Measurements from ENCODE around the gene DOCK9. TPM values are rescaled to one million over a fixed set of nuclear protein-coding genes. Genes with fewer than 3 reads are reported as not detected.

DOCK9 gene
- total and polyA plus RNA-seq, 2 donors (not counting 1 experiment from before 2014, with no cell fraction given), result 18.2 TPM

DNA sequence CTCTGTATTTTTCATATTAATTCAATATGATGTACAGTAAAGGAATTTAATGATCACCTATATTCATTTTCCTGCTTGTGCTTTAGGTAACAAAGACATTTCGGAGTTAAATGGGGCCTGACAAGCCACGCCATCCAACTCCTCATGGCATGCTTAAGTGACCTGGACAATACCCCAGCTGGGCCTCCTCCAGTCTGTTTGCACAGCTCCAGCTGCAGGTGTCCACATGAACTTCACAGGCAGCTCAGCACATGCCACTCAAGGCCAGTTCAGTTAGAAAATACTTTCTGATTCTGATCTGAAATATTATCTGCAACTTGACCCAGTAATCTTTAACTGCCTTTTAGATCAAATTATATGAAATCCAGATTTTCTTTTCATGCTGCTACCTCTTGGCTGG is 135.8 kb downstream of the DOCK9 start:
- Histone ChIP-seq H3K4me1 (ENCODE audit: control insufficient read depth, extremely low read depth, insufficient read depth, low read length) (no peaks in the 10 kb centered on the region), H3K27ac (ENCODE audit: insufficient read depth, low read length) (no peak overlapping the region), H3K9ac (ENCODE audit: insufficient read depth, low read length) (no peak overlapping the region), H3K4me2 (ENCODE audit: extremely low read depth, insufficient read depth, low read length) (no peak overlapping the region), H3K79me2 (ENCODE audit: control insufficient read depth, insufficient read depth, low read length) (no peaks in the 10 kb centered on the region), H3K36me3 (ENCODE audit: control insufficient read depth, insufficient read depth, low read length) (no peaks in the 10 kb centered on the region), H3K4me3 (replicated peaks in 1 of 4; ENCODE audit: control extremely low read depth in 1 of 4, insufficient read depth in 1 of 4, low read depth in 3 of 4, low read length in 4 of 4) (no peak overlapping the region), H4K20me1 (ENCODE audit: control insufficient read depth, extremely low read depth, insufficient read depth, low read length) (no peaks in the 10 kb centered on the region), H3K9me3 (ENCODE audit: control insufficient read depth, insufficient read depth, low read depth, low read length) (no peaks in the 10 kb centered on the region), H2AFZ (ENCODE audit: low read length) (no peak overlapping the region), H3K27me3 (ENCODE audit: control insufficient read depth, insufficient read depth, low read length) (no peaks in the 10 kb centered on the region)
- TF ChIP-seq EZH2 (IDR thresholded peaks at IDR 0.05; ENCODE audit: low read length, missing control alignments), result no peak
- TF ChIP-seq, protein P1, sequence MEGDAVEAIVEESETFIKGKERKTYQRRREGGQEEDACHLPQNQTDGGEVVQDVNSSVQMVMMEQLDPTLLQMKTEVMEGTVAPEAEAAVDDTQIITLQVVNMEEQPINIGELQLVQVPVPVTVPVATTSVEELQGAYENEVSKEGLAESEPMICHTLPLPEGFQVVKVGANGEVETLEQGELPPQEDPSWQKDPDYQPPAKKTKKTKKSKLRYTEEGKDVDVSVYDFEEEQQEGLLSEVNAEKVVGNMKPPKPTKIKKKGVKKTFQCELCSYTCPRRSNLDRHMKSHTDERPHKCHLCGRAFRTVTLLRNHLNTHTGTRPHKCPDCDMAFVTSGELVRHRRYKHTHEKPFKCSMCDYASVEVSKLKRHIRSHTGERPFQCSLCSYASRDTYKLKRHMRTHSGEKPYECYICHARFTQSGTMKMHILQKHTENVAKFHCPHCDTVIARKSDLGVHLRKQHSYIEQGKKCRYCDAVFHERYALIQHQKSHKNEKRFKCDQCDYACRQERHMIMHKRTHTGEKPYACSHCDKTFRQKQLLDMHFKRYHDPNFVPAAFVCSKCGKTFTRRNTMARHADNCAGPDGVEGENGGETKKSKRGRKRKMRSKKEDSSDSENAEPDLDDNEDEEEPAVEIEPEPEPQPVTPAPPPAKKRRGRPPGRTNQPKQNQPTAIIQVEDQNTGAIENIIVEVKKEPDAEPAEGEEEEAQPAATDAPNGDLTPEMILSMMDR (conservative IDR thresholded peaks at IDR 0.05 in 1 of 2, IDR thresholded peaks at IDR 0.05 in 1 of 2; ENCODE audit: low read depth in 1 of 2, low read length in 2 of 2), result no peak
- DNase-seq (ENCODE audit: low read depth in 2 of 2), result no peak

- no peak overlapping the region for H2AFZ ChIP-seq (ENCODE audit: low read length)
- H3K36me3 ChIP-seq (ENCODE audit: control insufficient read depth, insufficient read depth, low read length), result no peaks in the 10 kb centered on the region
- TF ChIP-seq, protein P1 (conservative IDR thresholded peaks at IDR 0.05 in 1 of 2, IDR thresholded peaks at IDR 0.05 in 1 of 2; ENCODE audit: low read depth in 1 of 2, low read length in 2 of 2), result peak; percentile 94 to 95
- TF ChIP-seq EZH2 (IDR thresholded peaks at IDR 0.05; ENCODE audit: low read length, missing control alignments), result no peak
- no peak overlapping the region for H3K4me3 ChIP-seq (replicated peaks in 1 of 4; ENCODE audit: control extremely low read depth in 1 of 4, insufficient read depth in 1 of 4, low read depth in 3 of 4, low read length in 4 of 4)
- H3K9me3 ChIP-seq (ENCODE audit: control insufficient read depth, insufficient read depth, low read depth, low read length), result no peaks in the 10 kb centered on the region
- H3K4me1 ChIP-seq (ENCODE audit: control insufficient read depth, extremely low read depth, insufficient read depth, low read length), result no peaks in the 10 kb centered on the region
- H3K27ac ChIP-seq (ENCODE audit: insufficient read depth, low read length), result no peak overlapping the region
- no peaks in the 10 kb centered on the region for H3K79me2 ChIP-seq (ENCODE audit: control insufficient read depth, insufficient read depth, low read length)
- no peak overlapping the region for H3K9ac ChIP-seq (ENCODE audit: insufficient read depth, low read length)
- H3K4me2 ChIP-seq (ENCODE audit: extremely low read depth, insufficient read depth, low read length), result no peak overlapping the region
- DNase-seq (ENCODE audit: low read depth in 2 of 2), result peak; percentile 62 to 70
- no peaks in the 10 kb centered on the region for H4K20me1 ChIP-seq (ENCODE audit: control insufficient read depth, extremely low read depth, insufficient read depth, low read length)
- no peaks in the 10 kb centered on the region for H3K27me3 ChIP-seq (ENCODE audit: control insufficient read depth, insufficient read depth, low read length)
These were observed 137.8 kb downstream of the DOCK9 start for GRCh38 chr13:98839856-98840769.

- peak; percentile 42 to 69 for DNase-seq (ENCODE audit: low read depth in 2 of 2)
These were observed 139.1 kb downstream of the DOCK9 start for GRCh38 chr13:98838776-98839175.

More at GRCh38 chr13:98838776-98839175, 139.1 kb downstream of the DOCK9 start:
- Histone ChIP-seq H3K4me3 (replicated peaks in 1 of 4; ENCODE audit: control extremely low read depth in 1 of 4, insufficient read depth in 1 of 4, low read depth in 3 of 4, low read length in 4 of 4) (no peak overlapping the region), H3K9ac (ENCODE audit: insufficient read depth, low read length) (no peak overlapping the region), H3K27me3 (ENCODE audit: control insufficient read depth, insufficient read depth, low read length) (no peaks in the 10 kb centered on the region), H3K4me2 (ENCODE audit: extremely low read depth, insufficient read depth, low read length) (no peak overlapping the region), H3K9me3 (ENCODE audit: control insufficient read depth, insufficient read depth, low read depth, low read length) (no peaks in the 10 kb centered on the region), H4K20me1 (ENCODE audit: control insufficient read depth, extremely low read depth, insufficient read depth, low read length) (no peaks in the 10 kb centered on the region), H3K36me3 (ENCODE audit: control insufficient read depth, insufficient read depth, low read length) (no peaks in the 10 kb centered on the region), H3K79me2 (ENCODE audit: control insufficient read depth, insufficient read depth, low read length) (no peaks in the 10 kb centered on the region), H2AFZ (ENCODE audit: low read length) (no peak overlapping the region), H3K27ac (ENCODE audit: insufficient read depth, low read length) (no peak overlapping the region), H3K4me1 (ENCODE audit: control insufficient read depth, extremely low read depth, insufficient read depth, low read length) (no peaks in the 10 kb centered on the region)
- no peak for TF ChIP-seq EZH2 (IDR thresholded peaks at IDR 0.05; ENCODE audit: low read length, missing control alignments)
- TF ChIP-seq, protein P1 (conservative IDR thresholded peaks at IDR 0.05 in 1 of 2, IDR thresholded peaks at IDR 0.05 in 1 of 2; ENCODE audit: low read depth in 1 of 2, low read length in 2 of 2), result no peak
